ENCODE data around the gene ANTXR2. TPM values are rescaled to one million over a fixed set of nuclear protein-coding genes. Genes with fewer than 3 reads are reported as not detected.
A peak's percentile ranks its signal among the peaks of the same experiment; 100 is the strongest.

The ANTXR2 gene
- total RNA-seq, 4 donors from 2014 or later, result 51.8 to 182 (median 144) TPM

GRCh38 chr4:80062527-80062926 is 10.5 kb downstream of the ANTXR2 start:
- Histone ChIP-seq H3K27me3 (no peaks in the 10 kb centered on the region), H3K4me3 (no peak overlapping the region), H3K27ac (no peak overlapping the region), H3K9me3 (no peaks in the 10 kb centered on the region), H3K4me1 (peaks cover 0 to 5% of the 10 kb centered on the region in 2 donors), H3K36me3 (no peaks in the 10 kb centered on the region)
- intact Hi-C loops (cut with DNase I; ENCODE audit: low total_unique reads), result no loop called here
- TF ChIP-seq, protein P1, sequence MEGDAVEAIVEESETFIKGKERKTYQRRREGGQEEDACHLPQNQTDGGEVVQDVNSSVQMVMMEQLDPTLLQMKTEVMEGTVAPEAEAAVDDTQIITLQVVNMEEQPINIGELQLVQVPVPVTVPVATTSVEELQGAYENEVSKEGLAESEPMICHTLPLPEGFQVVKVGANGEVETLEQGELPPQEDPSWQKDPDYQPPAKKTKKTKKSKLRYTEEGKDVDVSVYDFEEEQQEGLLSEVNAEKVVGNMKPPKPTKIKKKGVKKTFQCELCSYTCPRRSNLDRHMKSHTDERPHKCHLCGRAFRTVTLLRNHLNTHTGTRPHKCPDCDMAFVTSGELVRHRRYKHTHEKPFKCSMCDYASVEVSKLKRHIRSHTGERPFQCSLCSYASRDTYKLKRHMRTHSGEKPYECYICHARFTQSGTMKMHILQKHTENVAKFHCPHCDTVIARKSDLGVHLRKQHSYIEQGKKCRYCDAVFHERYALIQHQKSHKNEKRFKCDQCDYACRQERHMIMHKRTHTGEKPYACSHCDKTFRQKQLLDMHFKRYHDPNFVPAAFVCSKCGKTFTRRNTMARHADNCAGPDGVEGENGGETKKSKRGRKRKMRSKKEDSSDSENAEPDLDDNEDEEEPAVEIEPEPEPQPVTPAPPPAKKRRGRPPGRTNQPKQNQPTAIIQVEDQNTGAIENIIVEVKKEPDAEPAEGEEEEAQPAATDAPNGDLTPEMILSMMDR (IDR thresholded peaks at IDR 0.05), result no peak
- no peak for TF ChIP-seq POLR2A (IDR thresholded peaks at IDR 0.05)
- no peak for DNase-seq

- H3K4me3 ChIP-seq, result no peak overlapping the region
- no peaks in the 10 kb centered on the region for H3K27me3 ChIP-seq
- intact Hi-C loops (cut with DNase I; ENCODE audit: low total_unique reads), result no loop called here
- H3K4me1 ChIP-seq, result peaks cover 0 to 5% of the 10 kb centered on the region in 2 donors
- H3K9me3 ChIP-seq, result no peaks in the 10 kb centered on the region
- TF ChIP-seq, protein P1 (IDR thresholded peaks at IDR 0.05), result no peak
- TF ChIP-seq POLR2A (IDR thresholded peaks at IDR 0.05), result no peak
- no peak overlapping the region for H3K27ac ChIP-seq
- no peaks in the 10 kb centered on the region for H3K36me3 ChIP-seq
- DNase-seq, result no peak
Measured at GRCh38 chr4:80060804-80061203, 12.2 kb downstream of the ANTXR2 start.

DNA sequence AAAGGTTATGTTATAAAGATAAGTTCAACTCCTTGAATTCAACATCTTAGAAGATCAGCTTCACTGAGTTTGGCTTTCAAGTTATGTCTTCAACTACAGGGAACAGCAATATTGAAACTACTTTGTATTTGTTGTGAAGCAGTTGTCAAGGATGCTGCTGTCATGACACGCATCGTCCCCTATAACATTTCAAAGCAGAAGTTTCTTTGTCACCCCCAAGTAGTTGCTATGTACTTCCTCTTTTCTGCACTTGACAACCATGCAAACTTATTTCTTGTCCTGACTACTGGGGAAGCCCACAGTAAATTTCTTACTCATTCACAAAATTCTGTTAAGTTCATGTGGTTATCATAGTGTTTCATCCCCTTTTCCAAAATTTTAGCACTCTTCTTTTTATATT is 14.3 kb downstream of the ANTXR2 start:
- DNase-seq, result no peak
- H3K36me3 ChIP-seq, result no peaks in the 10 kb centered on the region
- no peak overlapping the region for H3K4me3 ChIP-seq
- H3K27ac ChIP-seq, result peak overlapping the region in 1 of 2 donors; percentile 18
- intact Hi-C loops (cut with DNase I; ENCODE audit: low total_unique reads), result no loop called here
- no peaks in the 10 kb centered on the region for H3K9me3 ChIP-seq
- H3K27me3 ChIP-seq, result no peaks in the 10 kb centered on the region
- no peak for TF ChIP-seq POLR2A (IDR thresholded peaks at IDR 0.05)
- TF ChIP-seq, protein P1 (IDR thresholded peaks at IDR 0.05), result no peak
- peaks cover 0 to 5% of the 10 kb centered on the region in 2 donors for H3K4me1 ChIP-seq

- no peaks in the 10 kb centered on the region for H3K4me1 ChIP-seq
- TF ChIP-seq POLR2A (IDR thresholded peaks at IDR 0.05), result no peak
- TF ChIP-seq, protein P1 (IDR thresholded peaks at IDR 0.05), result no peak
- H3K27ac ChIP-seq, result peak overlapping the region; percentile 72 to 85
- no peaks in the 10 kb centered on the region for H3K27me3 ChIP-seq
- DNase-seq, result no peak
- H3K9me3 ChIP-seq, result no peaks in the 10 kb centered on the region
- no peaks in the 10 kb centered on the region for H3K36me3 ChIP-seq
- intact Hi-C loops (cut with DNase I; ENCODE audit: low total_unique reads), result no loop called here
- no peak overlapping the region for H3K4me3 ChIP-seq
Measured at GRCh38 chr4:80054375-80054774, 18.7 kb downstream of the ANTXR2 start.

DNA sequence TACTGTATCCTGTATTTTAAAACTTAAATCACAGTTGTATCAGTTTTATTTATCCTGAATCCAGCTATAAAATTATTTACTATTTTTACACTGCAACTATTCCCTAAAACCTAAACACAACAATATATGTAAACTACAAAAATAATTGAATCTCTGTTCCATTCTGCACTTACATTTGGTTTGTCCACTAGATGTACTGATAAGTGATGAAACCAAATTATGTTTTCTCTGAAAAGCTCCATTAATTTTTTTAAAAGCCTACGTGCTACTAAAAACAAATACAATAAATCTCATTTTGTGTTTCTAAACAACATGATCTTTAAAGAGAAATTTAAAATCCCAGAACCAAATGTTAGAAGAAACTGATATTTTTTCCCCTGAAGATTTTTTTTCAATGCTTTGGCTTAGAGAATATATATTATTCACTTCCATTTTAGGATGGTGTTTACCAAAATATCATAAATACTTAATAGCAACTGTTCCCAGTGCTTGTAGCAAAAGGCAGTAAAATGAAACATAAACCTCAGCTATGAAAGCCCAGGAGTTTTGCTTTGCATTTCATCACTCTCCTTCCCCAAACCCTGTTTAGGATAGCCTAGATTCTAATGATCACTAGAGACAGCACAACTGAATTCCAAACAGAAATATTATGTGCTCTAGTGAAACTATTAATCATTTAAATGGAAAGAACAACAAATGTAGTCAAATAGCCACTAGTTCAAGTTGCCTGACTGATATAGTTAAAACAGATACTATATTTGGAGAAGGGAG is 19.7 kb downstream of the ANTXR2 start:
- H3K36me3 ChIP-seq, result no peaks in the 10 kb centered on the region
- no peak for DNase-seq
- H3K27ac ChIP-seq, result peak overlapping the region; percentile 72 to 85
- intact Hi-C loops (cut with DNase I; ENCODE audit: low total_unique reads), result no loop called here
- no peaks in the 10 kb centered on the region for H3K27me3 ChIP-seq
- no peaks in the 10 kb centered on the region for H3K4me1 ChIP-seq
- no peak for TF ChIP-seq POLR2A (IDR thresholded peaks at IDR 0.05)
- TF ChIP-seq, protein P1 (IDR thresholded peaks at IDR 0.05), result no peak
- no peaks in the 10 kb centered on the region for H3K9me3 ChIP-seq
- H3K4me3 ChIP-seq, result no peak overlapping the region

Measured in uterus (tissue), 4 donors.